Loucy (cell line): Measurements from ENCODE around the gene PRKX.

ENCODE experiments used
- CTCF ChIP-seq: fragments of 200-600 bp; sonication (generic); conservative IDR thresholded peaks from 2 replicates; pipeline ENCODE4 v1.5.1; 2014; ENCODE audit warnings: mild to moderate bottlenecking, antibody characterized with exemption, low read length
- EZH2phosphoT487 ChIP-seq: fragments of 200-600 bp; IDR thresholded peaks from 2 replicates; pipeline ENCODE4 v1.6.1; 2018; ENCODE audit warnings: antibody characterized with exemption, mild to moderate bottlenecking, moderate library complexity, borderline replicate concordance

- TF ChIP-seq EZH2phosphoT487, result no peak
- TF ChIP-seq CTCF, result no peak
Measured at GRCh38 chrX:3695536-3695935, 17.9 kb downstream of the PRKX start.
